ENCODE data around the gene BET1L. TPM values are rescaled to one million over a fixed set of nuclear protein-coding genes. Genes with fewer than 3 reads are reported as not detected.

Gene BET1L
- total RNA-seq, 1 donor, result 27.2 TPM

- no peak for DNase-seq (ENCODE audit: low read depth in 2 of 3, low spot score in 2 of 3)
These were observed 23.2 kb upstream of the BET1L start for GRCh38 chr11:230431-230830.

DNA sequence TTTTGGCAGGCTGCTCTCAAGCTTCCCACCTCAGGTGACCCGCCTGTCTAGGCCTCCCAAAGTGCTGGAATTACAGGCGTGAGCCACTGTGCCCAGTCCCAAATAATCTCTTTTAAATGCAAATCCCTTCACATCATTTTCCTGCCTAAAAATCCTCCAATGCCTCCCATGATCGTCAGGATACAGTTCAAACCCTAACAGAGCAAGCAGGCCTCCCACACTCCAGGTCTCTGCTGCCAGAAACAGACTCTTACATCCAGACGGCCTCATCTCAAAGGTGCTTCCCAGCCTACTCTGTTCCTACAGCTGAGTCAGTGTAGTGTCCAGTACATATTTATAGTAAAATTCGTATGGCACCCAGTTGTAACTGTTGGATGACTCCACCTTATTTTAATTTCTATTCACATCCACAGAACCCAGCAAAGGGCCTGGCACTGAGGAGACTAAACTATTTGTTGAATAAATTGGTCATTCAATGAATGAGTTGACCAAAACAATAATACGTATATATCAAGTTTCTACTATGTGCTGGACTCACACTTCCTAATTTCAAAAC lies 20.7 kb upstream of the BET1L start:
- no peak for DNase-seq (ENCODE audit: low read depth in 2 of 3, low spot score in 2 of 3)

DNA sequence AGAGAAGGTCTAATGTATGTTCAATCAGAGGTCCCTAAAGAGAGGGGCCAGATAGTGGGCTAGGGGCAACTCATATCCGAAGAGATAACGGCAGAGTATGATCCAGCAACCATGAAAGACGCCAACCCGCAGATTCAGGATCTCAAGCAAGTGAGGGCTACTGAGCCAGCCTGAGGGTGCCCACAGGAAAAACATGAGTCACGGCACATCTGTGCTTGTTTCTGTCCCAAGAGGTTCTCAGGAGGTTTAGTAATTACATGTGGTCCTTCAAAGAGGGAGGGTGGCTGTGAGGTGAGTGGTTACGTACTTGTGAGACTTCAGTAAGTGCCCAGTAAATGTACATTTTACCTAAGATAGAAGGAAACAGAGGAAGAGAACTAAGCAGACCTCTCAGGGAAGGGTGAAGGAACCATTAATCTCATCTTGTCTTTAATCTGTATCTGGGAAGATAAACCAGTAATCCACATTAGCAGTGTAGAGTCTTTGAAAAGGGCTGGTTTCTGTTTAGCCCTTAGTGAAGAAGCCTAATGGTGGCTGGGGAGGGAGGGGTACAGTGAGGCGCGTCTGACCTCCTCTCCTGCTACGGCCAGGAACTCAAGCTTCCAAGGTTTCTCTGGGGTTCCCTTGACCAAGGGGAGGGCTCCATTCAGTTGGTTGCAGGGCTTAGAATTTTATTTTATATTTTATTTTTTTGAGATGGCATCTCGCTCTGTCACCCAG lies 18.7 kb upstream of the BET1L start:
- no peak for DNase-seq (ENCODE audit: low read depth in 2 of 3, low spot score in 2 of 3)

DNA sequence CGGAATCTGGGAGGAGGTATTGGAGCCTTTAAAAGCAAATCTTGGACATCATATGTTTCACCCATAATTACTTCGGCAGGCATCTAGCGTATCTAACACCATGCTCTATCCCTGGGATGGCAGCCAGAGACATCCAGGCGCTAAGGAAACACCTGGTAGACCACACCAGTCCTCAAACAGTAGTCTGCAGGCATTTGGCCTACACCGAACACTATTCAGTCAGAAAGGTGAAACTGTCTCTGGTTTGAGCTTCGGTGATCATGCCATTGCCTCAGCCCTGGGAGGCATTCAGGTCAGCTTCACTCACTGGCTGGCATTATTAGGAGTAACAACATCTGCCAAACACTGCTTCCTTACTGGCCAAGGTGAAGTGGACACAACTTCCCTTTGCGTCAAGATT lies 17.2 kb upstream of the BET1L start:
- no peak for DNase-seq (ENCODE audit: low read depth in 2 of 3, low spot score in 2 of 3)

- DNase-seq (ENCODE audit: low read depth in 2 of 3, low spot score in 2 of 3), result no peak
These were observed 16.7 kb upstream of the BET1L start for GRCh38 chr11:223884-224283.

GRCh38 chr11:223026-223789 lies 16.0 kb upstream of the BET1L start:
- DNase-seq (ENCODE audit: low read depth in 2 of 3, low spot score in 2 of 3), result no peak

- DNase-seq (ENCODE audit: low read depth in 2 of 3, low spot score in 2 of 3), result no peak
These were observed 15.0 kb upstream of the BET1L start for GRCh38 chr11:221998-222789.

DNA sequence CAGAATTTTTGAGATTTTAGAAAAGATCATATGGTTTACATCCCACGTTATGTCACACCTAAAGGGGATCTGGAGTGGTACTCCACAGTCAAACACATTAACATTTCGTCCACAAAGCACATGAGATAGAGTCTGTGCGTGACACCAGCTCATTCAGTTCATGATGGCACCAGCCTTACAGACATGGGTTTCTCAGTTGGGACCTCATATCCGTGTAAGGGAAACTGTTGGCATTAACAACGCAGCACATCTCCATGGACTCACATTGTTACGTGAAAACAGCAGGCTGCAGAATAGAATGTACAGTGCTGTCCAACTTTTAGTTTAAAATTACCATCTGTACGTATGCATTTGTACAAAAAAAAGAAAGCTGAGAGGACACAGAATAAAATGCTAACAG lies 14.3 kb upstream of the BET1L start:
- no peak for DNase-seq (ENCODE audit: low read depth in 2 of 3, low spot score in 2 of 3)

- peak in 1 of 3 donors; percentile 27 for DNase-seq (ENCODE audit: low read depth in 2 of 3, low spot score in 2 of 3)
These were observed 13.5 kb upstream of the BET1L start for GRCh38 chr11:220641-221215.

- DNase-seq (ENCODE audit: low read depth in 2 of 3, low spot score in 2 of 3), result no peak
These were observed 11.8 kb upstream of the BET1L start for GRCh38 chr11:218815-219593.

- DNase-seq (ENCODE audit: low read depth in 2 of 3, low spot score in 2 of 3), result no peak
These were observed 10.5 kb upstream of the BET1L start for GRCh38 chr11:217704-218103.

GRCh38 chr11:216081-216974 lies 9.1 kb upstream of the BET1L start:
- DNase-seq (ENCODE audit: low read depth in 2 of 3, low spot score in 2 of 3), result no peak

DNA sequence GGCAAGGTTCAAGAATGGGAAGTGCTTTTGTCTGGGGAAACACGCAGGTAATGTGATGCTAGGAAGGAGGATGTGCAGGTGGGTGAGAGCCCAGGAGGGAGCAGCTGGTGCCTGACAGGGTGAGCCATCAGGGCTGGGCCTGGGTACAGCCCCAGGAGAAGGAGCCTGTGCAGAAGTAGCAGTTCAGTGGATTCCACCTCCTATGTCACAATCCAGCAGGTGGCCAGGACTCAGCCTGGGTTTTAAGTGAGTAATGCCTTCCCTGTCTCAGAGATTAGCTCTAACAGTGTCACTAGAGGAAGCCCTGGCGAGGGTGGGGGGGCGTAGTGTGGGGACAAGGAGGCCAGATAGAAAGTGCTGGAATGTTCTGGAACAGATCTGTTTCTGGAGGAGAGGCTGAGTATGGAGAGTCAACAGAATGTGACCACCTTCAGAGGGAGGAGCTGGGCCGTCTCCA lies 8.4 kb upstream of the BET1L start:
- no peak for DNase-seq (ENCODE audit: low read depth in 2 of 3, low spot score in 2 of 3)

GRCh38 chr11:214083-214482 lies 6.9 kb upstream of the BET1L start:
- DNase-seq (ENCODE audit: low read depth in 2 of 3, low spot score in 2 of 3), result no peak

- no peak for DNase-seq (ENCODE audit: low read depth in 2 of 3, low spot score in 2 of 3)
These were observed 5.9 kb upstream of the BET1L start for GRCh38 chr11:213111-213510.

- no peak for DNase-seq (ENCODE audit: low read depth in 2 of 3, low spot score in 2 of 3)
These were observed 5.2 kb upstream of the BET1L start for GRCh38 chr11:212150-213100.

GRCh38 chr11:211741-212140 lies 4.5 kb upstream of the BET1L start:
- no peak for DNase-seq (ENCODE audit: low read depth in 2 of 3, low spot score in 2 of 3)

- DNase-seq (ENCODE audit: low read depth in 2 of 3, low spot score in 2 of 3), result no peak
These were observed 4.1 kb upstream of the BET1L start for GRCh38 chr11:211295-211694.
